HG03432 (cell line): ENCODE data around the gene RPN2.

Experiments used
- ATAC-seq: cut with Tn5 transposase; IDR thresholded peaks from one replicate; pipeline ENCODE4 v1.9.1; 2021; ENCODE audit warnings: mild to moderate bottlenecking, moderate library complexity; ENCODE audit not compliant: unreplicated experiment

Gene RPN2

GRCh38 chr20:37288091-37288490, 109.0 kb downstream of the RPN2 start:
- ATAC-seq: no peak

- no peak for ATAC-seq
These were observed 111.2 kb downstream of the RPN2 start for GRCh38 chr20:37290158-37290810.
